DND-41 (cell line): ENCODE results near the gene RPA1.

Source experiments
- EZH2 ChIP-seq: IDR thresholded peaks from 3 replicates; pipeline ENCODE4 v1.6.1; 2012; ENCODE audit warnings: borderline replicate concordance, low read depth, mild to moderate bottlenecking, moderate library complexity, low read length, inconsistent platforms; ENCODE audit not compliant: severe bottlenecking
- TF ChIP-seq, protein P1 (sequence below): IDR thresholded peaks from 2 replicates; pipeline ENCODE4 v1.5.1; 2012; ENCODE audit warnings: borderline replicate concordance, low read length, moderate library complexity, mild to moderate bottlenecking; ENCODE audit not compliant: poor library complexity, severe bottlenecking; ENCODE audit errors: extremely low read depth

DNA sequence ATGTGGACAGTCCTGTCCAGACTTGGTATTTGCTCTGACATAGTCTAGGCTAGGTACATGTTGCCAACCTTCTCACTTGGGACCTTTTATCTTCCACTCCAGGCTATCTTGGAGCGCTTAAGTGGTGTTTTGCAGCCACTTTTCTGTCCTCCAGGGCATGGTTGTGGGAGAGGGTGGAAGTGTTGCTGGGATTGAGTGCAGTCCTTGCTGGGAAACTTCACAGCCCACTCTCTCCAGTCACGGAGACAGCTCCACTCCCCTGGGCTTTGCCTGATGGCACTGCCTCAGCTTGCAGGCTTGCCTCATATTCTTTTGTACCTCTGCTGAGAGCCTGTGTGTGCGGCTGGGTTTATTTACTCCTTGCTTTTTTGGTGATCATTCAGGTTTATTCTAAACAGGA, 17.4 kb downstream of the RPA1 start:
- TF ChIP-seq, protein P1, sequence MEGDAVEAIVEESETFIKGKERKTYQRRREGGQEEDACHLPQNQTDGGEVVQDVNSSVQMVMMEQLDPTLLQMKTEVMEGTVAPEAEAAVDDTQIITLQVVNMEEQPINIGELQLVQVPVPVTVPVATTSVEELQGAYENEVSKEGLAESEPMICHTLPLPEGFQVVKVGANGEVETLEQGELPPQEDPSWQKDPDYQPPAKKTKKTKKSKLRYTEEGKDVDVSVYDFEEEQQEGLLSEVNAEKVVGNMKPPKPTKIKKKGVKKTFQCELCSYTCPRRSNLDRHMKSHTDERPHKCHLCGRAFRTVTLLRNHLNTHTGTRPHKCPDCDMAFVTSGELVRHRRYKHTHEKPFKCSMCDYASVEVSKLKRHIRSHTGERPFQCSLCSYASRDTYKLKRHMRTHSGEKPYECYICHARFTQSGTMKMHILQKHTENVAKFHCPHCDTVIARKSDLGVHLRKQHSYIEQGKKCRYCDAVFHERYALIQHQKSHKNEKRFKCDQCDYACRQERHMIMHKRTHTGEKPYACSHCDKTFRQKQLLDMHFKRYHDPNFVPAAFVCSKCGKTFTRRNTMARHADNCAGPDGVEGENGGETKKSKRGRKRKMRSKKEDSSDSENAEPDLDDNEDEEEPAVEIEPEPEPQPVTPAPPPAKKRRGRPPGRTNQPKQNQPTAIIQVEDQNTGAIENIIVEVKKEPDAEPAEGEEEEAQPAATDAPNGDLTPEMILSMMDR: no peak
- no peak for TF ChIP-seq EZH2
